IPS-NIHi7 (cell line): ENCODE data around the gene CYP2W1.
"Not testable (repeated sequence)": the region's sequence is repeated elsewhere in the genome, so short reads cannot be mapped to it uniquely, and the experiment has no call there.

Source experiments
- DNase-seq: peaks from one replicate; pipeline ENCODE4 v3.0.0; 2012; ENCODE audit warnings: mixed read lengths; ENCODE audit errors: extremely low spot score

The CYP2W1 gene

GRCh38 chr7:997404-998395 is 14.7 kb downstream of the CYP2W1 start:
- no peak for DNase-seq

GRCh38 chr7:999149-999879 is 16.3 kb downstream of the CYP2W1 start:
- DNase-seq: no peak

- DNase-seq: no peak
Measured at GRCh38 chr7:999941-1000935, 17.3 kb downstream of the CYP2W1 start.

- DNase-seq: peak; percentile 47
Measured at GRCh38 chr7:1001069-1001770, 18.2 kb downstream of the CYP2W1 start.

- not testable (repeated sequence) for DNase-seq
Measured at GRCh38 chr7:1002026-1002425, 19.0 kb downstream of the CYP2W1 start.

- DNase-seq: not testable (repeated sequence)
Measured at GRCh38 chr7:1002445-1002844, 19.5 kb downstream of the CYP2W1 start.

GRCh38 chr7:1004018-1004852 is 21.3 kb downstream of the CYP2W1 start:
- no peak for DNase-seq

GRCh38 chr7:1005303-1005702 is 22.3 kb downstream of the CYP2W1 start:
- no peak for DNase-seq

- DNase-seq: no peak
Measured at GRCh38 chr7:1007901-1008300, 24.9 kb downstream of the CYP2W1 start.

- no peak for DNase-seq
Measured at GRCh38 chr7:1008733-1009363, 25.9 kb downstream of the CYP2W1 start.

- DNase-seq: no peak
Measured at GRCh38 chr7:1009747-1010146, 26.8 kb downstream of the CYP2W1 start.

GRCh38 chr7:1010226-1010625 is 27.2 kb downstream of the CYP2W1 start:
- DNase-seq: no peak

- no peak for DNase-seq
Measured at GRCh38 chr7:1011297-1012003, 28.5 kb downstream of the CYP2W1 start.

GRCh38 chr7:1012004-1012715 is 29.2 kb downstream of the CYP2W1 start:
- DNase-seq: no peak

- DNase-seq: no peak
Measured at GRCh38 chr7:1012716-1013095, 29.7 kb downstream of the CYP2W1 start.

GRCh38 chr7:1013581-1013980 is 30.6 kb downstream of the CYP2W1 start:
- DNase-seq: no peak

GRCh38 chr7:1014681-1015080 is 31.7 kb downstream of the CYP2W1 start:
- no peak for DNase-seq
